ENCODE results near the gene FGR. TPM values are rescaled to one million over a fixed set of nuclear protein-coding genes. Genes with fewer than 3 reads are reported as not detected.

FGR gene
- total RNA-seq, 1 donor from 2014 or later: 0.19 TPM

- H3K36me3 Mint-ChIP-seq (ENCODE audit: low read depth): peaks cover 2% of the 10 kb centered on the region
- H3K27ac Mint-ChIP-seq: peak overlapping the region; percentile 14
- H3K9me3 Mint-ChIP-seq: no peaks in the 10 kb centered on the region
- peak overlapping the region; percentile 60 for H3K4me3 Mint-ChIP-seq
- intact Hi-C loops (cut with micrococcal nuclease): no loop called here
- peaks cover 41% of the 10 kb centered on the region for H3K4me1 Mint-ChIP-seq
- no peaks in the 10 kb centered on the region for H3K27me3 Mint-ChIP-seq
- DNase-seq: peak; percentile 66
Measured at GRCh38 chr1:27601321-27601770, 33.6 kb downstream of the FGR start.

- intact Hi-C loops (cut with micrococcal nuclease): no loop called here
- no peak for DNase-seq
- Mint-ChIP-seq H3K9me3 (no peaks in the 10 kb centered on the region), H3K27ac (peak overlapping the region; percentile 15), H3K36me3 (ENCODE audit: low read depth) (peaks cover 2% of the 10 kb centered on the region), H3K4me3 (peak overlapping the region; percentile 55), H3K4me1 (peaks cover 36% of the 10 kb centered on the region), H3K27me3 (no peaks in the 10 kb centered on the region)
Measured at GRCh38 chr1:27600498-27601175, 34.3 kb downstream of the FGR start.

- H3K27ac Mint-ChIP-seq: peak overlapping the region; percentile 43
- H3K9me3 Mint-ChIP-seq: no peaks in the 10 kb centered on the region
- peaks cover 2% of the 10 kb centered on the region for H3K36me3 Mint-ChIP-seq (ENCODE audit: low read depth)
- peaks cover 34% of the 10 kb centered on the region for H3K4me1 Mint-ChIP-seq
- no peak for DNase-seq
- H3K4me3 Mint-ChIP-seq: peak overlapping the region; percentile 55
- intact Hi-C loops (cut with micrococcal nuclease): no loop called here
- H3K27me3 Mint-ChIP-seq: no peaks in the 10 kb centered on the region
Measured at GRCh38 chr1:27599605-27600497, 35.1 kb downstream of the FGR start.

GRCh38 chr1:27598902-27599528 lies 36.0 kb downstream of the FGR start:
- Mint-ChIP-seq H3K9me3 (no peaks in the 10 kb centered on the region), H3K4me1 (peaks cover 34% of the 10 kb centered on the region), H3K4me3 (peak overlapping the region; percentile 55), H3K27me3 (no peaks in the 10 kb centered on the region), H3K27ac (peak overlapping the region; percentile 43), H3K36me3 (ENCODE audit: low read depth) (peaks cover 2% of the 10 kb centered on the region)
- DNase-seq: peak; percentile 81
- intact Hi-C loops (cut with micrococcal nuclease): no loop called here

GRCh38 chr1:27598295-27598687 lies 36.7 kb downstream of the FGR start:
- Mint-ChIP-seq H3K27ac (no peak overlapping the region), H3K9me3 (no peaks in the 10 kb centered on the region), H3K4me1 (peaks cover 34% of the 10 kb centered on the region), H3K36me3 (ENCODE audit: low read depth) (peaks cover 2% of the 10 kb centered on the region), H3K27me3 (no peaks in the 10 kb centered on the region), H3K4me3 (no peak overlapping the region)
- intact Hi-C loops (cut with micrococcal nuclease): no loop called here
- no peak for DNase-seq

- intact Hi-C loops (cut with micrococcal nuclease): no loop called here
- peak overlapping the region; percentile 87 for H3K27ac Mint-ChIP-seq
- peaks cover 34% of the 10 kb centered on the region for H3K4me1 Mint-ChIP-seq
- H3K4me3 Mint-ChIP-seq: peak overlapping the region; percentile 78
- no peak for DNase-seq
- no peaks in the 10 kb centered on the region for H3K9me3 Mint-ChIP-seq
- peaks cover 2% of the 10 kb centered on the region for H3K36me3 Mint-ChIP-seq (ENCODE audit: low read depth)
- no peaks in the 10 kb centered on the region for H3K27me3 Mint-ChIP-seq
Measured at GRCh38 chr1:27597516-27598294, 37.3 kb downstream of the FGR start.

- H3K9me3 Mint-ChIP-seq: no peaks in the 10 kb centered on the region
- no peaks in the 10 kb centered on the region for H3K27me3 Mint-ChIP-seq
- intact Hi-C loops (cut with micrococcal nuclease): no loop called here
- peaks cover 30% of the 10 kb centered on the region for H3K4me1 Mint-ChIP-seq
- H3K36me3 Mint-ChIP-seq (ENCODE audit: low read depth): peaks cover 2% of the 10 kb centered on the region
- H3K4me3 Mint-ChIP-seq: no peak overlapping the region
- DNase-seq: no peak
- H3K27ac Mint-ChIP-seq: no peak overlapping the region
Measured at GRCh38 chr1:27596986-27597385, 38.0 kb downstream of the FGR start.

GRCh38 chr1:27596261-27596660 lies 38.7 kb downstream of the FGR start:
- Mint-ChIP-seq H3K9me3 (no peaks in the 10 kb centered on the region), H3K4me3 (no peak overlapping the region), H3K27me3 (no peaks in the 10 kb centered on the region), H3K36me3 (ENCODE audit: low read depth) (peaks cover 2% of the 10 kb centered on the region), H3K27ac (no peak overlapping the region), H3K4me1 (peaks cover 30% of the 10 kb centered on the region)
- intact Hi-C loops (cut with micrococcal nuclease): no loop called here
- no peak for DNase-seq

- Mint-ChIP-seq H3K9me3 (no peaks in the 10 kb centered on the region), H3K4me1 (peaks cover 25% of the 10 kb centered on the region), H3K4me3 (no peak overlapping the region), H3K27ac (no peak overlapping the region), H3K27me3 (no peaks in the 10 kb centered on the region), H3K36me3 (ENCODE audit: low read depth) (peaks cover 2% of the 10 kb centered on the region)
- intact Hi-C loops (cut with micrococcal nuclease): loop anchor here (2.0 kb wide), 1 partner anchor 73 kb away; no protein-coding TSS in a partner anchor
- DNase-seq: peak; percentile 61
Measured at GRCh38 chr1:27595597-27595996, 39.4 kb downstream of the FGR start.

GRCh38 chr1:27594564-27595510 lies 40.1 kb downstream of the FGR start:
- peaks cover 2% of the 10 kb centered on the region for H3K36me3 Mint-ChIP-seq (ENCODE audit: low read depth)
- intact Hi-C loops (cut with micrococcal nuclease): loop anchor here (2.0 kb wide), 1 partner anchor 72 kb away; no protein-coding TSS in a partner anchor
- peak; percentile 66 for DNase-seq
- peaks cover 18% of the 10 kb centered on the region for H3K4me1 Mint-ChIP-seq
- no peak overlapping the region for H3K4me3 Mint-ChIP-seq
- no peaks in the 10 kb centered on the region for H3K27me3 Mint-ChIP-seq
- H3K27ac Mint-ChIP-seq: no peak overlapping the region
- no peaks in the 10 kb centered on the region for H3K9me3 Mint-ChIP-seq

- no peak overlapping the region for H3K27ac Mint-ChIP-seq
- no peak for DNase-seq
Measured at GRCh38 chr1:27593678-27594563, 41.1 kb downstream of the FGR start.

More at GRCh38 chr1:27593678-27594563, 41.1 kb downstream of the FGR start:
- peaks cover 10% of the 10 kb centered on the region for H3K4me1 Mint-ChIP-seq
- intact Hi-C loops (cut with micrococcal nuclease): loop anchor here (2.0 kb wide), 1 partner anchor 71 kb away; no protein-coding TSS in a partner anchor
- H3K9me3 Mint-ChIP-seq: no peaks in the 10 kb centered on the region
- peaks cover 2% of the 10 kb centered on the region for H3K36me3 Mint-ChIP-seq (ENCODE audit: low read depth)
- no peak overlapping the region for H3K4me3 Mint-ChIP-seq
- H3K27me3 Mint-ChIP-seq: no peaks in the 10 kb centered on the region

Measured in activated CD4-positive, alpha-beta T cell treated with anti-CD3 and anti-CD28 coated beads, Interleukin-2, amount 10 ng/mL, durations not matched to agents 24 days and 14 days (primary cell).